Chondrocyte (in vitro differentiated cells): ENCODE measurements around the gene SLC9A9. TPM values are rescaled to one million over a fixed set of nuclear protein-coding genes. Genes with fewer than 3 reads are reported as not detected.

Experiments
- DNase-seq: peaks from one replicate; pipeline ENCODE4 v3.0.0; 2021; ENCODE audit warnings: mixed read lengths, low spot score
- H3K27ac Mint-ChIP-seq: one replicate; pipeline ENCODE4 v1.8.0; 2021; ENCODE audit warnings: mild to moderate bottlenecking, moderate library complexity, mixed read lengths; ENCODE audit not compliant: unreplicated experiment
- H3K27me3 Mint-ChIP-seq: 2 replicates; pipeline ENCODE4 v1.8.0; 2021; ENCODE audit warnings: low read depth, mixed read lengths
- H3K36me3 Mint-ChIP-seq: 2 replicates; pipeline ENCODE4 v1.8.0; 2021; ENCODE audit warnings: low read depth, mixed read lengths
- H3K4me1 Mint-ChIP-seq: 2 replicates; pipeline ENCODE4 v1.8.0; 2021; ENCODE audit warnings: low read depth, mild to moderate bottlenecking, mixed read lengths
- H3K4me3 Mint-ChIP-seq: one replicate; pipeline ENCODE4 v1.8.0; 2021; ENCODE audit warnings: mild to moderate bottlenecking, moderate library complexity, mixed read lengths; ENCODE audit not compliant: unreplicated experiment
- H3K9me3 Mint-ChIP-seq: 2 replicates; pipeline ENCODE4 v1.8.0; 2021; ENCODE audit warnings: low read depth, mixed read lengths
- CTCF ChIP-seq: fragments of 200-600 bp; sonication (generic); IDR thresholded peaks from 2 replicates; pipeline ENCODE4 v1.5.0; 2021; ENCODE audit warnings: antibody characterized with exemption, mild to moderate bottlenecking, moderate library complexity
- total RNA-seq: library from RNA; stranded (reverse); gene quantifications from 3 replicates; pipeline ENCODE4 v1.2.1, GENCODE V29; 2021

Gene SLC9A9
- total RNA-seq, 1 donor from 2014 or later: 2.6 TPM

- Mint-ChIP-seq H3K9me3 (peaks cover 5% of the 10 kb centered on the region), H3K27ac (no peak overlapping the region), H3K4me3 (no peak overlapping the region), H3K36me3 (peaks cover 4% of the 10 kb centered on the region), H3K4me1 (peaks cover 23% of the 10 kb centered on the region), H3K27me3 (no peaks in the 10 kb centered on the region)
- no peak for DNase-seq
- no peak for TF ChIP-seq CTCF
Observed at GRCh38 chr3:143657391-143657790, 190.9 kb downstream of the SLC9A9 start.

- DNase-seq: no peak
Observed at GRCh38 chr3:143654906-143655305, 193.4 kb downstream of the SLC9A9 start.

GRCh38 chr3:143653935-143654334 is 194.3 kb downstream of the SLC9A9 start:
- no peak for TF ChIP-seq CTCF
- DNase-seq: no peak
- Mint-ChIP-seq H3K4me1 (peaks cover 27% of the 10 kb centered on the region), H3K4me3 (no peak overlapping the region), H3K36me3 (peaks cover 3% of the 10 kb centered on the region), H3K27ac (no peak overlapping the region), H3K27me3 (no peaks in the 10 kb centered on the region), H3K9me3 (no peaks in the 10 kb centered on the region)

More at GRCh38 chr3:143654906-143655305, 193.4 kb downstream of the SLC9A9 start:
- Mint-ChIP-seq H3K4me1 (peaks cover 29% of the 10 kb centered on the region), H3K27me3 (no peaks in the 10 kb centered on the region), H3K27ac (no peak overlapping the region), H3K9me3 (peaks cover 2% of the 10 kb centered on the region), H3K4me3 (no peak overlapping the region), H3K36me3 (peaks cover 2% of the 10 kb centered on the region)
- TF ChIP-seq CTCF: no peak

- Mint-ChIP-seq H3K36me3 (peaks cover 3% of the 10 kb centered on the region), H3K4me3 (no peak overlapping the region), H3K9me3 (no peaks in the 10 kb centered on the region), H3K27ac (no peak overlapping the region), H3K4me1 (peaks cover 23% of the 10 kb centered on the region), H3K27me3 (no peaks in the 10 kb centered on the region)
- DNase-seq: no peak
- no peak for TF ChIP-seq CTCF
Observed at GRCh38 chr3:143653493-143653892, 194.8 kb downstream of the SLC9A9 start.

GRCh38 chr3:143652118-143652517 is 196.2 kb downstream of the SLC9A9 start:
- no peaks in the 10 kb centered on the region for H3K9me3 Mint-ChIP-seq
- no peaks in the 10 kb centered on the region for H3K27me3 Mint-ChIP-seq
- H3K27ac Mint-ChIP-seq: no peak overlapping the region
- DNase-seq: no peak
- H3K36me3 Mint-ChIP-seq: peaks cover 3% of the 10 kb centered on the region
- TF ChIP-seq CTCF: no peak
- H3K4me1 Mint-ChIP-seq: peaks cover 16% of the 10 kb centered on the region
- no peak overlapping the region for H3K4me3 Mint-ChIP-seq
